ENCODE measurements around the gene LLGL2. TPM values are rescaled to one million over a fixed set of nuclear protein-coding genes. Genes with fewer than 3 reads are reported as not detected.

Gene LLGL2
- total RNA-seq, 2 donors from 2014 or later, result 6.4 to 20.0 TPM

GRCh38 chr17:75601057-75601987 is 75.8 kb downstream of the LLGL2 start:
- H3K27ac ChIP-seq, result no peak overlapping the region
- no peaks in the 10 kb centered on the region for H3K9me3 ChIP-seq
- peak; percentile 60 for TF ChIP-seq CTCF (IDR thresholded peaks at IDR 0.05)
- H3K4me1 ChIP-seq (ENCODE audit: control insufficient read depth in 1 of 2, low read depth in 2 of 2), result no peaks in the 10 kb centered on the region
- DNase-seq (ENCODE audit: low spot score) (no peak), ATAC-seq (ENCODE audit: insufficient number of reproducible peaks, low FRiP score, low read depth) (no peak)
- H3K36me3 ChIP-seq, result no peaks in the 10 kb centered on the region
- H3K4me3 ChIP-seq, result no peak overlapping the region
- no peaks in the 10 kb centered on the region for H3K27me3 ChIP-seq (replicated peaks; ENCODE audit: insufficient read depth)

GRCh38 chr17:75602644-75603043 is 77.1 kb downstream of the LLGL2 start:
- H3K9me3 ChIP-seq, result no peaks in the 10 kb centered on the region
- no peaks in the 10 kb centered on the region for H3K36me3 ChIP-seq
- no peak for TF ChIP-seq CTCF (IDR thresholded peaks at IDR 0.05)
- no peak for ATAC-seq (ENCODE audit: insufficient number of reproducible peaks, low FRiP score, low read depth)
- no peaks in the 10 kb centered on the region for H3K27me3 ChIP-seq (replicated peaks; ENCODE audit: insufficient read depth)
- DNase-seq (ENCODE audit: low spot score), result no peak
- no peaks in the 10 kb centered on the region for H3K4me1 ChIP-seq (ENCODE audit: control insufficient read depth in 1 of 2, low read depth in 2 of 2)
- H3K4me3 ChIP-seq, result no peak overlapping the region
- no peak overlapping the region for H3K27ac ChIP-seq

GRCh38 chr17:75603123-75603522 is 77.6 kb downstream of the LLGL2 start:
- DNase-seq (ENCODE audit: low spot score), result no peak
- no peaks in the 10 kb centered on the region for H3K36me3 ChIP-seq
- no peak for TF ChIP-seq CTCF (IDR thresholded peaks at IDR 0.05)
- H3K27me3 ChIP-seq (replicated peaks; ENCODE audit: insufficient read depth), result no peaks in the 10 kb centered on the region
- no peak for ATAC-seq (ENCODE audit: insufficient number of reproducible peaks, low FRiP score, low read depth)
- no peak overlapping the region for H3K4me3 ChIP-seq
- H3K9me3 ChIP-seq, result no peaks in the 10 kb centered on the region
- no peaks in the 10 kb centered on the region for H3K4me1 ChIP-seq (ENCODE audit: control insufficient read depth in 1 of 2, low read depth in 2 of 2)
- H3K27ac ChIP-seq, result no peak overlapping the region

GRCh38 chr17:75604034-75604695 is 78.7 kb downstream of the LLGL2 start:
- H3K27me3 ChIP-seq (replicated peaks; ENCODE audit: insufficient read depth), result no peaks in the 10 kb centered on the region
- H3K4me1 ChIP-seq (ENCODE audit: control insufficient read depth in 1 of 2, low read depth in 2 of 2), result no peaks in the 10 kb centered on the region
- DNase-seq (ENCODE audit: low spot score) (no peak), ATAC-seq (ENCODE audit: insufficient number of reproducible peaks, low FRiP score, low read depth) (no peak)
- no peak for TF ChIP-seq CTCF (IDR thresholded peaks at IDR 0.05)
- H3K4me3 ChIP-seq, result no peak overlapping the region
- no peak overlapping the region for H3K27ac ChIP-seq
- no peaks in the 10 kb centered on the region for H3K36me3 ChIP-seq
- H3K9me3 ChIP-seq, result no peaks in the 10 kb centered on the region

- Histone ChIP-seq H3K36me3 (no peaks in the 10 kb centered on the region), H3K4me3 (no peak overlapping the region), H3K9me3 (no peaks in the 10 kb centered on the region), H3K4me1 (ENCODE audit: control insufficient read depth in 1 of 2, low read depth in 2 of 2) (no peaks in the 10 kb centered on the region), H3K27ac (no peak overlapping the region), H3K27me3 (replicated peaks; ENCODE audit: insufficient read depth) (no peaks in the 10 kb centered on the region)
- ATAC-seq (ENCODE audit: insufficient number of reproducible peaks, low FRiP score, low read depth) (no peak), DNase-seq (ENCODE audit: low spot score) (no peak)
- TF ChIP-seq CTCF (IDR thresholded peaks at IDR 0.05), result no peak
Measured at GRCh38 chr17:75605790-75606189, 80.3 kb downstream of the LLGL2 start.

Measured in thoracic aorta (tissue), 2 donors.